ENCODE results near the gene NTPCR. TPM values are rescaled to one million over a fixed set of nuclear protein-coding genes. Genes with fewer than 3 reads are reported as not detected.
"Not testable (repeated sequence)": the region's sequence is repeated elsewhere in the genome, so short reads cannot be mapped to it uniquely, and the experiment has no call there.

The NTPCR gene
- total RNA-seq, 1 experiment from 2014 or later, result 46.8 TPM

- Histone ChIP-seq H3K27me3 (ENCODE audit: control insufficient read depth, insufficient read depth, low read length) (0 out of 2 replicates have a peak, but pooled peaks cover 8% of the 10 kb centered on the region), H3K9me3 (ENCODE audit: control insufficient read depth, insufficient read depth, low read depth, low read length) (no peaks in the 10 kb centered on the region), H3K4me1 (ENCODE audit: control insufficient read depth, insufficient read depth, low read length) (no peaks in the 10 kb centered on the region), H3K27ac (ENCODE audit: low read length) (no peak overlapping the region), H3K4me3 (ENCODE audit: low read depth in 2 of 2, low read length in 2 of 2) (no peak overlapping the region), H3K36me3 (ENCODE audit: control insufficient read depth, insufficient read depth, low read length) (no peaks in the 10 kb centered on the region)
- ATAC-seq, result no peak
- ChIA-PET POLR2A (no interaction called here), CTCF (no interaction called here)
- TF ChIP-seq POLR2AphosphoS5 (IDR thresholded peaks at IDR 0.05; ENCODE audit: low read depth, low read length), result no peak
- no peak for TF ChIP-seq SIN3A (IDR thresholded peaks at IDR 0.05; ENCODE audit: borderline replicate concordance, insufficient read depth, low read depth, low read length)
- TF ChIP-seq TCF7L2 (IDR thresholded peaks at IDR 0.05; ENCODE audit: low read depth, low read length), result no peak
- TF ChIP-seq, protein P1, sequence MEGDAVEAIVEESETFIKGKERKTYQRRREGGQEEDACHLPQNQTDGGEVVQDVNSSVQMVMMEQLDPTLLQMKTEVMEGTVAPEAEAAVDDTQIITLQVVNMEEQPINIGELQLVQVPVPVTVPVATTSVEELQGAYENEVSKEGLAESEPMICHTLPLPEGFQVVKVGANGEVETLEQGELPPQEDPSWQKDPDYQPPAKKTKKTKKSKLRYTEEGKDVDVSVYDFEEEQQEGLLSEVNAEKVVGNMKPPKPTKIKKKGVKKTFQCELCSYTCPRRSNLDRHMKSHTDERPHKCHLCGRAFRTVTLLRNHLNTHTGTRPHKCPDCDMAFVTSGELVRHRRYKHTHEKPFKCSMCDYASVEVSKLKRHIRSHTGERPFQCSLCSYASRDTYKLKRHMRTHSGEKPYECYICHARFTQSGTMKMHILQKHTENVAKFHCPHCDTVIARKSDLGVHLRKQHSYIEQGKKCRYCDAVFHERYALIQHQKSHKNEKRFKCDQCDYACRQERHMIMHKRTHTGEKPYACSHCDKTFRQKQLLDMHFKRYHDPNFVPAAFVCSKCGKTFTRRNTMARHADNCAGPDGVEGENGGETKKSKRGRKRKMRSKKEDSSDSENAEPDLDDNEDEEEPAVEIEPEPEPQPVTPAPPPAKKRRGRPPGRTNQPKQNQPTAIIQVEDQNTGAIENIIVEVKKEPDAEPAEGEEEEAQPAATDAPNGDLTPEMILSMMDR (IDR thresholded peaks at IDR 0.05), result no peak
- TF ChIP-seq REST (IDR thresholded peaks at IDR 0.05; ENCODE audit: insufficient read depth in 1 of 2, low read depth in 2 of 2, low read length in 1 of 2), result no peak
- in situ Hi-C loops (cut with HindIII; ENCODE audit: low pct_unique_long_range_greater_than_20kb, low sequenced_read_pairs), result no loop called here
- BruUV-seq (replicated peaks), result no TSS peak
- no peak for DNase-seq (ENCODE audit: low read depth, low spot score)
- intact Hi-C loops (cut with micrococcal nuclease; ENCODE audit: unreplicated experiment), result no loop called here
Measured at GRCh38 chr1:232911027-232911599, 39.3 kb upstream of the NTPCR start.

DNA sequence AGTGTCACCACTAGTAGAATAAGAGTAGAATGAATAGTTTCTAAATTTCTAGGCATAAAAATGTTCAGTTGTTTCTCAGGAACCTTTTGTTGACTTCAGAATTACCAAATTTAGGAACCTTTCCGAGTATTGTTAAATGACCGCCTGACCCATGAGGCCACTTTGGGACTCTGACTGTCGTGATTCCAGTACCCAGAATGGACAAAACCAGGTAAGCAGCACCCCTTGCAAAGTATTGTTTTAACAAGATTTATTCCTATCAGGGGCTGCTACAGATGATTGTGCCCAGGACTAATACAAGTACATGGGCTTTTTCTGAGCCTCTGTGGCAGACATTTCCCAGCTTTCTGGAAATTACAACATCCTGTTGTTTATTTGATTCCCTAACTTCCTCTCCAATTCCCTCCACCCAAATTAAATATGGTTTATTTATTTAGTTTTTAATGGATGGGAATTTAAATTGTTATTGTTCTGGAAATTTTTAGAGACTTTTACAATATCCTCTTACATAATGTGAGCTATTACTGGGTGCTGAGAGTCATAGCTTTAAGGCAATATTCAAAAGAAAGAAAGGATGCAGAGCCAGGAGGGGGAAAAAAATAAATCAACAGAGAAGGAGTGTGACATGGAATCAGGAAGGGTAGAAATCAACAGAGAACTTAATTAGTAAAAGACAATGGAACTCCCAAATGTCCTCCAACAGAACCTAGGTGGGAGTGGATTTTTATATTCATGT is 37.4 kb upstream of the NTPCR start:
- intact Hi-C loops (cut with micrococcal nuclease; ENCODE audit: unreplicated experiment), result no loop called here
- no peaks in the 10 kb centered on the region for H3K4me1 ChIP-seq (ENCODE audit: control insufficient read depth, insufficient read depth, low read length)
- 0 out of 2 replicates have a peak, but pooled peaks cover 5% of the 10 kb centered on the region for H3K27me3 ChIP-seq (ENCODE audit: control insufficient read depth, insufficient read depth, low read length)
- DNase-seq (ENCODE audit: low read depth, low spot score), result no peak
- H3K36me3 ChIP-seq (ENCODE audit: control insufficient read depth, insufficient read depth, low read length), result no peaks in the 10 kb centered on the region
- H3K27ac ChIP-seq (ENCODE audit: low read length), result no peak overlapping the region
- no TSS peak for BruUV-seq (replicated peaks)
- ChIA-PET POLR2A (no interaction called here), CTCF (no interaction called here)
- TF ChIP-seq REST (IDR thresholded peaks at IDR 0.05; ENCODE audit: insufficient read depth in 1 of 2, low read depth in 2 of 2, low read length in 1 of 2) (no peak), TCF7L2 (IDR thresholded peaks at IDR 0.05; ENCODE audit: low read depth, low read length) (no peak), SIN3A (IDR thresholded peaks at IDR 0.05; ENCODE audit: borderline replicate concordance, insufficient read depth, low read depth, low read length) (no peak), POLR2AphosphoS5 (IDR thresholded peaks at IDR 0.05; ENCODE audit: low read depth, low read length) (no peak)
- TF ChIP-seq, protein P1 (IDR thresholded peaks at IDR 0.05), result no peak
- in situ Hi-C loops (cut with HindIII; ENCODE audit: low pct_unique_long_range_greater_than_20kb, low sequenced_read_pairs), result no loop called here
- H3K4me3 ChIP-seq (ENCODE audit: low read depth in 2 of 2, low read length in 2 of 2), result no peak overlapping the region
- ATAC-seq, result no peak
- H3K9me3 ChIP-seq (ENCODE audit: control insufficient read depth, insufficient read depth, low read depth, low read length), result no peaks in the 10 kb centered on the region

DNA sequence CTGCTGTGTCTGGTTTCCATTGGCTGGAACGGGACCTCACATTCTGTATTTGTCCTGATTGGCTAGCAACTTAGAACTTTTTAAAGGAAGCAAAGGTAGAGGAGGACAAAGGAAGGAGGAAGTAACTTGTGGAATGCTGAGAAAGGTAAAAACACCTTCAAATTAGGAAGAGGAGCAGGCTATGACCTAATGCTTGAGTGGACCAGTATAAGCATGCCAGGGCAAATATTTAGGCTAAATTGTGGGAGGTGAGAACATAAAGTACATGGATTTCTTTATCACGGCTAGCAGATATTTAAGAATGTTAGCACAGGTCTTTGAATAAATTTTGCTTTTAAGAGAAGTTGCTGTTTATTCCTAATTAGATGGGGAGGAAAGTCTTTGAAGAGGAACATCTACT is 36.1 kb upstream of the NTPCR start:
- H3K27ac ChIP-seq (ENCODE audit: low read length); DNase-seq (ENCODE audit: low read depth, low spot score); CTCF ChIA-PET; POLR2A ChIA-PET; H3K4me3 ChIP-seq (ENCODE audit: low read depth in 2 of 2, low read length in 2 of 2); intact Hi-C loops (cut with micrococcal nuclease; ENCODE audit: unreplicated experiment); H3K36me3 ChIP-seq (ENCODE audit: control insufficient read depth, insufficient read depth, low read length); H3K27me3 ChIP-seq (ENCODE audit: control insufficient read depth, insufficient read depth, low read length); H3K4me1 ChIP-seq (ENCODE audit: control insufficient read depth, insufficient read depth, low read length); H3K9me3 ChIP-seq (ENCODE audit: control insufficient read depth, insufficient read depth, low read depth, low read length); in situ Hi-C loops (cut with HindIII; ENCODE audit: low pct_unique_long_range_greater_than_20kb, low sequenced_read_pairs); ATAC-seq; BruUV-seq (replicated peaks): not testable (repeated sequence)

Measured in Panc1 (cell line).